OCI-LY7 (cell line): ENCODE results near the gene ADAM33.

Experiments
- CTCF ChIP-seq: fragments of 200-600 bp; sonication (generic); conservative IDR thresholded peaks from 2 replicates; pipeline ENCODE4 v1.5.1; 2014; ENCODE audit warnings: mild to moderate bottlenecking, antibody characterized with exemption, low read length, moderate library complexity, mixed read lengths
- EZH2phosphoT487 ChIP-seq: fragments of 200-600 bp; sonication (generic); IDR thresholded peaks from 2 replicates; pipeline ENCODE4 v1.6.1; 2018; ENCODE audit warnings: low read depth, borderline replicate concordance, mild to moderate bottlenecking, mixed run types, antibody characterized with exemption, low read length, moderate library complexity, mixed read lengths

GRCh38 chr20:3727401-3728021 lies 45.7 kb upstream of the ADAM33 start:
- TF ChIP-seq CTCF: no peak
- TF ChIP-seq EZH2phosphoT487: no peak
